ENCODE data around the gene CACNA1C.
"Not testable (repeated sequence)": the region's sequence is repeated elsewhere in the genome, so short reads cannot be mapped to it uniquely, and the experiment has no call there.

The CACNA1C gene

GRCh38 chr12:2489275-2489674 is 436.5 kb downstream of the CACNA1C start:
- peaks cover 34% of the 10 kb centered on the region for H3K27me3 ChIP-seq
- no peaks in the 10 kb centered on the region for H3K36me3 ChIP-seq
- TF ChIP-seq CTCF (IDR thresholded peaks at IDR 0.05; ENCODE audit: low read depth, low read length), result no peak
- no peaks in the 10 kb centered on the region for H3K4me1 ChIP-seq
- DNase-seq, result no peak
- H3K9me3 ChIP-seq, result no peaks in the 10 kb centered on the region
- H3K4me3 ChIP-seq (ENCODE audit: low read depth, low read length), result no peak overlapping the region

DNA sequence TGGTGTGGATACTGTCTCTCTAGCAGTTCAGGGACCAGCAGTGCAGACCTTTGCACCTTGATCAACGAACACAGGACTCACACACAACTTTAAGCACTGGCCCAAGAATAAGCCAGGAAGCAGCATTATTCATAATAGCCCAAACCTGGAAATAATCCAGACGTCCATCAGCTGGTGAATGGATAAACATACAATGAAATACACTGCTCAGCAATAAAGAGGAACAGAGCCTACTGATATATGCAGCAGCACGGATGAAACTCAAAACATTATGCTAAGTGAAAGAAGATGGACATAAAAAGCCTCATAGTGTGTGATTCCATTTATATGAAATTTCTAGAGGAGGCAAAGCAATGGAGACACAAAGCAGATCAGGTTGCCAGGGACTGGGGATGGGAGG is 438.0 kb downstream of the CACNA1C start:
- no peak for DNase-seq
- no peak overlapping the region for H3K4me3 ChIP-seq (ENCODE audit: low read depth, low read length)
- H3K36me3 ChIP-seq, result no peaks in the 10 kb centered on the region
- H3K27me3 ChIP-seq, result peaks cover 39% of the 10 kb centered on the region
- no peaks in the 10 kb centered on the region for H3K4me1 ChIP-seq
- no peaks in the 10 kb centered on the region for H3K9me3 ChIP-seq
- no peak for TF ChIP-seq CTCF (IDR thresholded peaks at IDR 0.05; ENCODE audit: low read depth, low read length)

DNA sequence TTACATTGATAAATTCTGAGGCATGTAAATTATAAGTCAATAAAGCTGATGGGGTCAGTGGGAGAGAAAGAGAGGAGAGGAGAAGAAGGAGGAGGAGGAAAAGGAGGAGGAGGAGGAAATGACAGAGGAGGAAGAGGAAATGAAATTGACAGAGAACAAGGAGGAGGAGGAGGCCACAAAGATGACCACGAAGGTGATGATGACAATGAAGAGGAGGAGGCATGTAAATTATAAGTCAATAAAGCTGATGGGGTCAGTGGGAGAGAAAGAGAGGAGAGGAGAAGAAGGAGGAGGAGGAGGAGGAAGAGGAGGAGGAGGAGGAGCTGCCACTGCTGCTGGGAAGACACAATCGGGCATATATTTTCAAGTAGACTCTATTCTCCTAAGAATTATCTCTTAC is 438.6 kb downstream of the CACNA1C start:
- H3K9me3 ChIP-seq; DNase-seq; H3K4me3 ChIP-seq (ENCODE audit: low read depth, low read length); H3K4me1 ChIP-seq; H3K36me3 ChIP-seq: not testable (repeated sequence)
- peaks cover 39% of the 10 kb centered on the region for H3K27me3 ChIP-seq

DNA sequence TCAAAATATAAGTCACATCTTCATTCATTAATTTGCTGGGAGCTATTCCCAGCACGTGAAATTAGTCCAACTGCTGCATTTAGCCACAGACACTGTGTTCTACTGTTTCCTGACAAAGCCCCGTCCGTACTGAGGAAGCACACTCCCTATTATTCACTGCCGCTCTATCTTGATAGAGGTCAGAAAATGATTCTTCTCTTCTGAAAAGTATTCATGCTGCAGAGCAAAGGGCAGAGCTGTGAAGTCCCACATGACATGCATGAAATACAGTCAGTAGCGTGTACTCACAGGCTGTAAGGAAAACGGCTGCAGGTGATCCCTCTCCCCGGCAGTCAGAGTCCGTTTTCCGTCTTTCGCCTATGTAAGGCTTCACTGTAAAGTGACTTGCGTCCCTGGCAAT is 439.4 kb downstream of the CACNA1C start:
- H3K36me3 ChIP-seq, result no peaks in the 10 kb centered on the region
- no peak for TF ChIP-seq CTCF (IDR thresholded peaks at IDR 0.05; ENCODE audit: low read depth, low read length)
- H3K9me3 ChIP-seq, result no peaks in the 10 kb centered on the region
- no peaks in the 10 kb centered on the region for H3K4me1 ChIP-seq
- DNase-seq, result no peak
- H3K4me3 ChIP-seq (ENCODE audit: low read depth, low read length), result no peak overlapping the region
- peaks cover 41% of the 10 kb centered on the region for H3K27me3 ChIP-seq

GRCh38 chr12:2493086-2493485 is 440.3 kb downstream of the CACNA1C start:
- no peaks in the 10 kb centered on the region for H3K36me3 ChIP-seq
- H3K27me3 ChIP-seq, result peaks cover 46% of the 10 kb centered on the region
- H3K9me3 ChIP-seq, result no peaks in the 10 kb centered on the region
- no peak overlapping the region for H3K4me3 ChIP-seq (ENCODE audit: low read depth, low read length)
- H3K4me1 ChIP-seq, result no peaks in the 10 kb centered on the region
- DNase-seq, result no peak
- TF ChIP-seq CTCF (IDR thresholded peaks at IDR 0.05; ENCODE audit: low read depth, low read length), result no peak

GRCh38 chr12:2494486-2495192 is 441.9 kb downstream of the CACNA1C start:
- H3K27me3 ChIP-seq, result peaks cover 51% of the 10 kb centered on the region
- H3K4me1 ChIP-seq, result no peaks in the 10 kb centered on the region
- no peaks in the 10 kb centered on the region for H3K36me3 ChIP-seq
- no peak for TF ChIP-seq CTCF (IDR thresholded peaks at IDR 0.05; ENCODE audit: low read depth, low read length)
- H3K9me3 ChIP-seq, result no peaks in the 10 kb centered on the region
- no peak overlapping the region for H3K4me3 ChIP-seq (ENCODE audit: low read depth, low read length)
- no peak for DNase-seq
